ENCODE measurements around the gene PARM1.
A peak's percentile ranks its signal among the peaks of the same experiment; 100 is the strongest.

The PARM1 gene, protein sequence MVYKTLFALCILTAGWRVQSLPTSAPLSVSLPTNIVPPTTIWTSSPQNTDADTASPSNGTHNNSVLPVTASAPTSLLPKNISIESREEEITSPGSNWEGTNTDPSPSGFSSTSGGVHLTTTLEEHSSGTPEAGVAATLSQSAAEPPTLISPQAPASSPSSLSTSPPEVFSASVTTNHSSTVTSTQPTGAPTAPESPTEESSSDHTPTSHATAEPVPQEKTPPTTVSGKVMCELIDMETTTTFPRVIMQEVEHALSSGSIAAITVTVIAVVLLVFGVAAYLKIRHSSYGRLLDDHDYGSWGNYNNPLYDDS

DNA sequence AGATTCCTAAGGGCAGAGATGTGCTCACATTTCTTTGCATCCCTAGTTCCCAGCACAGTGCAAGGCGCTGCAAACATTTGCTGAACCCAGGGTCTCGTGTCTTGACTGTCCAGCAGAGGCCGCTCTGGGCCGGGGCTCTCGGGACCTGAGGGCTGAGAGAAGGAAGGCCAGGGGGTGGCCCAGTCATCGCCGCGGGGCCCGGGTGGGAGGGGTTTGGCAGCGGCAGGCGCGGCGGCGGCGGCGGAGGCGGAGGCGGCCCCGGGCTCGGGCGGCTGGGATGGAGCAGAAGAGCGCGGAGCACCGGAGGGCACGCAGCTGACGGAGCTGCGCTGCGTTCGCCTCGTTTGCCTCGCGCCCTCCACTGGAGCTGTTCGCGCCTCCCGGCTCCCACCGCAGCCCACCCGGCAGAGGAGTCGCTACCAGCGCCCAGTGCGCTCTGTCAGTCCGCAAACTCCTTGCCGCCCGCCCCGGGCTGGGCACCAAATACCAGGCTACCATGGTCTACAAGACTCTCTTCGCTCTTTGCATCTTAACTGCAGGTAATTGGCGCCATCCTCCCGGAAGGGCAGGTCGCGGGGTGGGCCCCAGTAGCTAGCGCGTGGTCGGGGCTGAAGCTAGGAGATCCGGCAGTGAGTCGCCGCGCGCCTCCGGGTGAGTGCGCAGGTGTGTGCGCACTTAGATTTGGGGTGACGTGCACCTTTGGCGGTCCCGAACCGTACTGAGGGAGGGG lies at the start of gene PARM1:
Gene PARM1, plus strand, starts transcription at position 285 of the 730 bp plus-strand sequence. Its CDS starts 212 bp downstream, at position 497.
- peak; percentile 38 to 53 for DNase-seq (ENCODE audit: low read depth in 2 of 2)

DNA sequence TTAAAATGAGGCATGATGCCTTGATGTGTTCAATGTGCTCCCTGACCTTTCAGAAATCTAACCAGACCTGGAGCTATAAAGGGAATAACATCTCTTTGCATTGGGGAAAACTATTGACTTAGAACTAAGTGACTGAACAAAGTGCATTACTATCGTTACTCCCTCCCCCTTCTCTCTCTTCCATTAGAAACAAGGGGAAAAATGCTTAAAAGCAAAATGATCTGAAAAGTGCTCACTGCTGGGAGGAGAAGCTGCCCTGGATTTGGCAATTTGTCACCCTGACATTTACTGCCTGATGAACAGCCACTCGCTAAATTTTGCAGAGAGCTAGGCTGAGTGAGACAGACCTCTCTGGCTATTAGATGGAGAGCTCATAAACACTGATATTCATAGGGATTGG lies 48.6 kb upstream of the PARM1 start:
- no peak for DNase-seq (ENCODE audit: low read depth in 2 of 2)

DNA sequence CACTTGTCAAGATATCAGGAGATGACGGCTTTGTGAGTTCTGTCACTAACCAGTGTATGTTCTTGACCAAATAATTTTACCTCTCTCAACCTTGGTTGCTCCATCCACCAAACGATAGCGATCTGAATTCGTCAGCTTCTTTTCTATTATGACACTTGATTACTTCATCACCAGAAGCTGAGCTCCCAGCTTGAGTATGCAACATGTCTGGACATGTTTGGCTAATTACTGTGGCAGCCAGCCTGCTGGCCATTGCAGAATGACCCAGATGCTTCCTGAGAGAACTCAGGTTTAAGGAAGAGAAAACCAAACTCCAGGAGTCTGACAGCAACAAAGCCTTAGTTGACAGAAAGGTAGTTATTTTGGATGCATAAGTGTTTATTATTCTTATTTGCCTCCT lies 46.4 kb upstream of the PARM1 start:
- no peak for DNase-seq (ENCODE audit: low read depth in 2 of 2)

DNA sequence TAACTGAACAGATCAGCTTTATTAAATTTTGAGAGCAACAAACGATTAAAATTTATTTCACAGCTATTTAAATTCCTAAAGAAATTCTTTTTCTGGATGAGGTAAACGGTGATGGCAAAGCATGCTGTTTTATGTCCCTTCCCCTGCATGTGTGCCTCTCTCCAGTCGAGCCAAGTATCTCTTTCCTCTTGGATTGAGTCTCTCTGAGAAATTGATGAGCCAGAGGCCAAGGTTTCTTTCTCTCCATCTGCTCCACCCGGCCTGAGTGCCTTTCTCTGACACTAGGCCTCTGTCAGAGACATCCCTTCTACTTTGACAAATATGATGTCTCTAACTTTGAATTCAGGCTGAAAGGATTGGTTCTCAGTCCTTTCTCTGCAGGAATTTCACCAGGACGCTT lies 42.6 kb upstream of the PARM1 start:
- no peak for DNase-seq (ENCODE audit: low read depth in 2 of 2)

DNA sequence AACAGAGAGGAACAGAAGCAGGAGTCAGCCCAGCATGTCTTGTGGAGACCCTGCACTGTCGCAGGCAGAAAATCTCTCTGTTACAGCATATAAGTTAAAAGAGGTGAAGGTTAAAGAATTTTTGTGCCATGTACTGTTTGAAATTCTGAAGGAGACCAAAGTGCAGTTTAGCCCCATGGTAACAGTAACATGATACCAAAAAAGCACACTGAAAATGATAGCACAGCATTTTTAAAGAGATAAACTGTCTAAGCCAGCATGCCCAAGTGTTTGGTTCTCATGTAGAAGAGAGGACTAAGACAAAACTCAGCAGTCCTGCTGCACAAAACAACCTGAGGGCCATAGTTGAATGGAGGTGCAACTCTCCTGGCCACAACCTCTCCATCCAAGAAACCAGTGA lies 41.9 kb upstream of the PARM1 start:
- DNase-seq (ENCODE audit: low read depth in 2 of 2), result no peak

DNA sequence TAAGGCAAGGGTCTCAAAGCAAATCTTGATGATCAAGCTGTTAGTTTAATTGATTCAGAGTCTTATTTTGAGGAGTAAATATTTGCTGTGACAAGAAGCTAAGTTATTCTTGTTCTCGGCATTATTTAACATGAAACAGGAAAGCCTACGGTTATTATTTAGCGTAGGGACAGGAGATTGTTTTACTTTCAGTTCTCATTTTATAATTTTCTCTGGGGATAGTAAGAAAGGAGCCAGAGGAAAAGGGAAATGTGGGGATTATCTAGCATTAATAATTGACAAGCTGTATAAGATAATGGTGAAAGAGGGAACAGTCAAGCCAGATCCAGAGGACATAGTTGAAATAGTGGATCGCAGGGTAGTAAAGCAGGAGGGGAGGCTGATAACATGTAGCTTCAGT lies 39.7 kb upstream of the PARM1 start:
- DNase-seq (ENCODE audit: low read depth in 2 of 2), result no peak

DNA sequence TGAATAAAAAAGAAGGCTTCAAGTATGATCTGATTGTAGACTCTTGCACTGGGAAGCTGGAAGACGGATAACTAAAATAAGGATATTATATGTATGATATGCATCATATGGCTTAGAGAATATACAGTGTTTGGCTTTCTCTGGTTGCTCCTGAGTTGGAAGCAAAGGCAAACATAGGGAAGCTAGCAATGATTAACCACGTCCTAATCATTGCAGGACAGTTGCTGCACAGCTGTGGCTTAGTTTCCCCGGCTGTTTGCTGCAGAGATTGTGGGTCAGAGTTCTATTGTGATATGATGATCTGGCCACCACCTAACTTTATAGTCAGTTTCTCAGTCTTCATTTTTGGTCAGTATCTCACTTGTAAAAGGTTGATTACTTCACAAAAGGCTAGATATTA lies 36.3 kb upstream of the PARM1 start:
- no peak for DNase-seq (ENCODE audit: low read depth in 2 of 2)

DNA sequence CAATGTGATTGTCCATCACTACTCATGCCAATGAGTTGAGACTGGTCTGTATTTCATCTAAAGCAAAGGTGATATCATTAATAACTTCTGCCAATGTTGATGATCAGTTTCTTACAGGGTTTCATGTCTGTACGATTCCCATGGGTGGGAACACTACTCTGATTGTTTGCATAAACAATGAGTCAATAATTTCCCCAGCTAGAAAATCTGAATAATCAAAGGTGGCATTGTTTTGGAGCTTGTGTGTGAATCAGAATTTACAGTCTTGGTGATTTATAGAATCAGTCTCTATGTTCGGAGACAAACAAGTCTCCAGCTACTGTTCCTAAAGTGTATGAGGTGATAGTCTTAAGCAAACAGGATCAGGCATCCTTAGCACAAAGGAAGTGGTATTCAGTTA lies 35.5 kb upstream of the PARM1 start:
- no peak for DNase-seq (ENCODE audit: low read depth in 2 of 2)

DNA sequence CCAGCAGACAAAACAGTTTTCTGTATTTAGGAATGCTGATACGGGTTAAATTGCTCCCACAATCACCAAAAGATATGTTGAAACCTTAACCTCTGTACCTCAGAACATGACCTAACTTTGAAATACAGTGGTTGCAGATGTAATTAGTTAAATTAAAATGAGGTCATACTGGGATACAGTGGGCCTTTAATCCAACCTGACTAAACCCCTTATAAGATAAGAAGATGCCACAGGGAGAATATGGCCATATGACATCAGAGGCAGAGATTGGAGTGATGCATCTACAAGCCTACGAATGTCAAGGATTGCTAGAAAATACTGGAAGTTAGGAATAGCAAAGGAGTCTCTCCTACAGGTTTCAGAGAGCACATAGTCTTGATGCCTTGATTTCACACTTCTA lies 32.1 kb upstream of the PARM1 start:
- DNase-seq (ENCODE audit: low read depth in 2 of 2), result no peak

DNA sequence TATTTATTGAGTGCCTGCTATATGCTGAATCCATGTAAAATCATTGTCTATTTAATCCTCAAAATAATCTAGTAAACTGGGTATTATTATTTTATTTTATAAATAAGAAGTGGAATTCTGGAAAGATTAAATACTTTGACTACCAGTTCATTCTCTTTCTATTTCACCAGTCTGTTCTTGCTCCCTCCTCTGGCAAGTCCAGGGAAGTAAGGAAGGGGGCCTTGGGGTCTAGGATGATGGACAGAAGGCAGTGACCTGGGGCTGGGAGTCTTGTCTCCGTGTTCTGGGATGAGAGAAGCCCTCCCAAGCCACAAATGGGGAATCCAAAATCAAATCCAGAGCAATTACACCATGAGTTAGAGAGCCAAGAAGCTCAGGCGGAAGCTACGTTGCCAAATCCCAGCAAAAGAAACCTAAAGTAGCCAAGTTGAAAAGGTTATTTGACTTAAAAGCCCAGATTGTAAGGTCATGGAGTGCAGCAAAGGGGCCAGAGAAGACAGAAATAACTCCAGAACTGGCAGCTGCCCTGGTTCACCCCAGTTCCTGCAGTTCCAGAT lies 28.3 kb upstream of the PARM1 start:
- no peak for DNase-seq (ENCODE audit: low read depth in 2 of 2)

DNA sequence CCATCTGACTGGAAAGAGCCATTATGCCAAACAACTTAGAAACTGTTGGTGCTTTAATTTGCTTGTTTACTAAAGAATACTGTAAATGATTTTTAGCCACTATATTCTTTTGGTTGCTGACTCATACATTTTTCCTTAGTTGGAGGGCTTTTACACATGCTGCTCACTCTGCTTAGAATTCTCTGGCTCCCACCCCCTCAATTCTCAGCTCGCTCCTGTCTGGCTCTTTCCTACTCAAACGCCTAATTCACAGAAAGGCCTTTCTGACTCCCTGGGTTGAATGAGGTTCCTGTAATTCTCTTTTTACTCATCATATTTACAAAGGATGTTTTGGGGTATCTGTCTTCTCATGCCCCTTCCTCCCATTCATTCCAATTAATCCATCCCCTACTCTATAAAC lies 26.1 kb upstream of the PARM1 start:
- no peak for DNase-seq (ENCODE audit: low read depth in 2 of 2)

DNA sequence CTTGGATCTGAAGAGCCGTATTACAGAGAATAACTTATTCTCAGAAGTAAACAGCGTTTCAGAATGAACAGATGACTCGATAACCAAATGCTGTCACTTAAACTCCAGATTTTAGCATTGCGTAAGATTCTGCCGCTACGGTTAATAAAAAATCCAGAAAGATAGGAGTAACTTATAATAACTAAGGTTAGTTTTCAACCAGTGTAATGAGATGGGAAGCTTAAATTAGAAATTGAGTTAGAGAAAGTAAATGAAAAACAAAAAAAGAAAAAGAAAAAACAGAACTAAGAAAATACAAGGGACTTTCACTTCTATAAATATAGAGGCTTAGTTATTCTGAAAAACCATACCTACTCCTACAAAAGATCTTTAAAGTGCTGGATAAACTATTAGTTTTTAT lies 13.1 kb upstream of the PARM1 start:
- DNase-seq (ENCODE audit: low read depth in 2 of 2), result no peak

DNA sequence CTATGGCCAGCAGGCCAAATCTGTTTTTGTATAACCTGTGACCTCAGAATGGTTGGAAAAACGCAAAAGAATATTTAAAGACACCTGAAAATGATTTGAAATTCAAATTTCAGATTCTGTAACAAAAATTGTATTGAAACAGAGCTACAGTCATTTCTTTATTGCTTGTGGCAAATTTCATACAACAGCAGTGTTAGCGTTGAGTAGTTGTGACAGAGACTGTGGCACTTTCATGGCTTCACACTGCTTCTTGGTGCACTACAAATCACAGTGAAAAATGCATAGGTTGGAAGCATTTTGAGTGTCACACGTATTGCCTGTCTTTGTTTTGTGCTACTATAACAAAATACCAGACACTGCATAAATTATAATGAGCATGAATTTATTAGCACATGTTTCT lies 12.2 kb upstream of the PARM1 start:
- no peak for DNase-seq (ENCODE audit: low read depth in 2 of 2)

DNA sequence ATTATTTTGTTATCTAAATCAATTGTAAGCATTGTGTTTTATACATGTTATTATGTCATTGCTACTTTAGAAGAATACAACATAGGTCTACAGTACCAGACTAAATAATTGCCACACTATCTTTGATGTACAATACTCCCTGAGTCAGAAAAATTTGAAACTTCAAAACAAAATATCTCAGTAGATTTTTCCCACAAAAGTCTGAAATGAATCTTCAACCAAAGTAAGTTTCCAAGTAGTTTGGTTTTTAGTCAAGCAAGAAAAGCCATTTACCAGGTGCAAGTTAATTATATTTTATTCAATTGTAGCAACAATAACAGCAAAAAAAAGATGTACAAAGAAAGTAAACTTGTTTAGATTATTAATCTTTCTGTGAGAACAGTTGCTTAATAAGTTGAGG lies 11.4 kb upstream of the PARM1 start:
- no peak for DNase-seq (ENCODE audit: low read depth in 2 of 2)

DNA sequence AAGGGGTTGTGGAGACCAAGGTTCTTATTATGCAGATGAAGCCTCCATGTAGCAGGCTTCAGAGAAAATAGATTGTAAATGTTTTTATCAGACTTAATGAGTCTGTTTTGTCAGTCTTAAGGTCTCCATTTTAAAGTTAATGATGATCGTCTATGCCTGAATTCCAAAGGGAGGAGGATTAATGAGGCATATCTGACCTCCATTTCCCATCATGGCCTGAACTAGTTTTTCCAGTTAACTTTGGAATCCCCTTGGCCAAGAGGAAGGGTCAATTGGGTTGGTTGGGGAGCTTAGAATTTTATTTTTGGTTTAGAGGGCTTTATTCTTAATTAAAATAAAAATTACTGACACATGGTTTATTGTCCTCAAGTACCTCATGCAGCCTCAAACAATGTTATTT lies 6.9 kb upstream of the PARM1 start:
- DNase-seq (ENCODE audit: low read depth in 2 of 2), result no peak

DNA sequence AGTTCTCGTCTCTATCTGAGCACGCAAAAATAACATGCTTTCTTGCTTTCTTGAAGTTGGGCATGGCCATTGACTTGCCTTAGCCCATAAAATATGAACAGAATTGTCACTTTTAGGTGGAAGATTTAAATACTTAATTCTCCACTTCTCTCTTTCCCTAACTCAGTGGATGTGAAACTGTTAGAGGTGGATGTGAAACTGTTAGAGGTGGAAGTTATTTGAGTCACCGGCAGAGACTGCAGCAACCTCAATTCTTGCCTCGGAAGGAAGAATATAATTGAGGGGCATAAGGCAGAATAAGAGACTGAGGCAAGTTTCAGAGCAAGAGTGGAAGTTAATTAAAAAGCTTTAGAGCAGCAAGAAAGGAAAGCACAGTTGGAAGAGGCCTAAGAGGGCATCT lies 2.8 kb upstream of the PARM1 start:
- DNase-seq (ENCODE audit: low read depth in 2 of 2), result no peak

DNA sequence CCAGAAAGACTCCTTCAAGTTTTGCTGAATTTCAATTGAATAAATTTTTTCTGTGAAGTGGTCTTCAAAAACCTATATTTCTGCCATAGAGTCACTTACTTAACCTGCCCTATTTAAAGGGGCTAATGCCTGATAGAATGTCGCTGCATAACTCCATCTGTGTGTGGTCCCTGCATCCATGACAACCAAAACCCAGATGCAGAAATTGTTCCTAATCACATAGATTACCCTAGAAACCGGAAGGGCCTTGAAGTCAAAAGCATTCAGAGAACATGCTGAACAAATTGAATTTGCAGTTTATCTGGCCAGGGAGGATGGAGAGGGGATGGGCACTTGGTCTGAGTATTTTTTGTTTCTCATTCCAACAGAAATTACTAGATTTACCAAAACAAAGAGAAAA lies 1.5 kb upstream of the PARM1 start:
- DNase-seq (ENCODE audit: low read depth in 2 of 2), result no peak

DNA sequence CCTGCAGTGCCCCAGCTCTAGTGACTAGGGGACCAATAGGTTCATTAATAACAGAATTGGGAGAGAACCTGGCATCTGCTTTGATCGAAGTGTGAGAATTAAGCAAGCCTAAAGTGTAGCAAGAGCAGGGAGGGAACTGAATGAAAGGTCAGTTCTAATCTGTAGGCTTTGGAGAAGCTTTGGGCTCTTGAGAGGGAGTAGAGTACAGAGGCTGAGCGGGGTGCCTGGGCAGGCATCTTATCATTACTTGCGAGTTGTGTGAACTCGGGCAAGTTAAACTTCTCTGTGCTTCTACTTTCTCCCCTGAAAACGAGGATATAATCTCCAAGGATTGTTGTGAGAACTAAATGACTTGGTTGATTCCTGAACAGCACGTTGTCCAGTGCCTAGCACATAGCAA lies 906 bp upstream of the PARM1 start:
- no peak for DNase-seq (ENCODE audit: low read depth in 2 of 2)

DNA sequence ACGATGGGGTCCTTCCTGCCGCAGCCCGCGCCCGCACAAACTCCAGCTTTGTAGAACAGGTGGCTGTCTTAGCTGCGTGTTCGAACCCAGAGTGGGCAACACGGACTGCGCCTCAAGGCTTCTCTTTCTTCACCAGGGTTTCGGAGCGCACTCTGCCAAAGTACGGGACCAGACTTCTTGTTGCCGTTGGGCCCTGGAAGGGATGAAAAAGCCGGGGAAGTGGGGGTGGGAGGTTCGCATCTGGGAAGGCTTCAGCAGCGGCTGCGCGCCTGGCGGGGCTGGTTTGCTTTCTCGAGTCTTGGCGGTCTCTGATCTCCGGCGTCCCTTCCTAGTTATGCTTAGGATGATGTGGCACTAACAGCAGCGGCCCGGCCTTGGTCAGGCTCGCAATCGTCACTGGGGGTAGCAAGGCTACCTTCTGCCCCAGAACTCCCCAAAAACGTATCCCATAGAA lies 673 bp downstream of the PARM1 start:
- DNase-seq (ENCODE audit: low read depth in 2 of 2), result no peak

DNA sequence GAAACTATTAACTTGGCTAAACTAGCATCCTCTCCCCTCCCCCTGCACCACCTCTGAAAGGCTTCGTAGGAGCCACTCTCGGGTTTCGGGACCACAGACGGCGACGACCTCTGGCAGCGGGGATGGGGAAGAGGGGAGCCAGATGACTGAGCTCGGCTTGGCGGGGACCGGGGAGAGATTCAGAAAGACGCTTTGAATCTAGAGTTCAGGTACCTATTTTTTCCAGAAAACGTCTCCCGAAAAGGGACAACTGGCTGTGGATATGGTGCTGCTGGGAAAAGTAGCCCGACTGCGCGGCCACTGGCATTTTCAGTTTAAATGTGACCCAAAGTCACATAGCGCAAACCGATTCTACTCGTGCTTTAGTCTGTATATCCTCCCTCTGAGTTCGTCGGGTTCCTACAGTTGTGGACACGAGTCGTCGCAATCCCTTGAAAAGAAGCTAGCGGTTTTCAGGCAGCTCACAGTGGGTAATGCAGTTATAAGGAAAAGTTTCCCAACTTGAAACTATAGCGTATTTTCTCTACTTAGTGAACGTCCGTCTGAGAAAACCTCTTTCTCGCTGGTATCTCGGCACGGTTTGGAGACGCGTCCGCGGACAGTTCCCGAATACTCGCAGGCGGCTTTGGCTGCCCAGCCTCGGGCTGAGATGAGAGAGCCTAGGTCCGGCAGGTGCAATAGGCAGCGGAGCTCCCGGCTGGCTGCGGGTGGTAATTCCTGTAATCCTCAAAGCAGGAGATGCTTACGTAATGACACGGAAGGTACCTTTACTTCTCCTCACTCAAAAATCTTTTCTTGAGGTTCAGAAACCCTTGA lies 1.3 kb downstream of the PARM1 start:
- DNase-seq (ENCODE audit: low read depth in 2 of 2), result no peak

DNA sequence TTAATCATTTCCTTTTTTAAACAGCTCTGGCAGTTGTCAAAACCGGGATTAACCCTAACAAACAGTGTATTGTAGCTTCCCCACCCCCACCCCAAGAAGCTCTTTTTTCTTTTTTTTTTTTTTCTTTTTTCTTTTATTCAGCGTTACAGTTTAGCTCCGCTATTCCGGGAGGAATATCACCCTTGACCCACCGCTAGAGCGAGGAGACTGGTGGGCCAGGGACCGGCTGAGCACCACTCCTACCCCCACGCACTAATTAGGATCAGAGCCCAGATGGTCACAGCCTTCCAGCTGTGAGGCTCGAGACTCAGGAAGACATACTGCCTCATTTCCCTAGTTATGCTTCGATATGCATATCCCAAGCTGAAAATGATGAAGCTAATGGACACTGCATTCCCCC lies 2.0 kb downstream of the PARM1 start:
- DNase-seq (ENCODE audit: low read depth in 2 of 2), result no peak

DNA sequence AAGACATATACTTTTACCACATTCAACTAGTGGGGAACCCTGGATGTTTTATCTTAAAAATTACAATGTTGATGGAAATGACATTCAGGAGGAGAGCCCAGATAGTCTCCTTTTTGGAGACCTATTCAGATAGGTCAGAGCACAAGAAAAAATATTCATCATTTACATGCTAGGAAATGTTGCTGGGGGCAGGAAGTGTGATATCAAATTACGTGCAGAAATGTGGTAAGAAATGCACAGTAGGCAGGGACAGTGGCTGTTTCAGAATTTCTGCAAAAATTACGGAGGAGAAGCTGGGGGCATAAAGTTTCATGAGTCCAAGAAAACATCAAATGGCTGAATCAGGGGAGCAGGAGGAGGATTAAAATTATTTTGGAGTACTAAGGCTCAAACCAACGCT lies 8.2 kb downstream of the PARM1 start:
- DNase-seq (ENCODE audit: low read depth in 2 of 2), result no peak
